Astrocyte (in vitro differentiated cells and primary cell): ENCODE data around the gene CCR6. TPM values are rescaled to one million over a fixed set of nuclear protein-coding genes. Genes with fewer than 3 reads are reported as not detected.

Experiments used
- DNase-seq: peaks from one replicate; pipeline ENCODE4 v3.0.0-alpha.2; 2010; ENCODE audit warnings: low read depth
- FAIRE-seq: peaks from 2 replicates; lab custom pipeline; 2011; peaks lifted over from hg19 to GRCh38; lab: Jason Lieb, UNC
- H2AFZ ChIP-seq: 2 replicates; pipeline ENCODE4 v1.6.0; 2012; ENCODE audit warnings: low read depth, low read length, inconsistent platforms
- H3K27ac ChIP-seq: 2 replicates; pipeline ENCODE4 v1.5.1; 2011; ENCODE audit warnings: low read depth, low read length, inconsistent platforms
- H3K27me3 ChIP-seq: 2 replicates; pipeline ENCODE4 v1.6.0; 2011; ENCODE audit warnings: low read length, inconsistent platforms; ENCODE audit not compliant: insufficient read depth
- H3K36me3 ChIP-seq: 2 replicates; pipeline ENCODE4 v1.5.1; 2011; ENCODE audit warnings: low read length, inconsistent platforms; ENCODE audit not compliant: insufficient read depth
- H3K4me1 ChIP-seq: 2 replicates; pipeline ENCODE4 v1.5.1; 2011; ENCODE audit warnings: low read length, inconsistent platforms; ENCODE audit not compliant: insufficient read depth
- H3K4me2 ChIP-seq: 2 replicates; pipeline ENCODE4 v1.6.0; 2012; ENCODE audit warnings: low read length, inconsistent platforms
- H3K4me3 ChIP-seq: 2 replicates; pipeline ENCODE4 v1.5.1; 2011; ENCODE audit warnings: low read depth, mild to moderate bottlenecking, low read length, inconsistent platforms; ENCODE audit not compliant: insufficient read depth
- H3K79me2 ChIP-seq: 2 replicates; pipeline ENCODE4 v1.6.0; 2012; ENCODE audit warnings: mild to moderate bottlenecking, low read length, inconsistent platforms; ENCODE audit not compliant: insufficient read depth
- H3K9ac ChIP-seq: 2 replicates; pipeline ENCODE4 v1.6.0; 2012; ENCODE audit warnings: mild to moderate bottlenecking, low read length, inconsistent platforms
- H3K9me3 ChIP-seq: 2 replicates; pipeline ENCODE4 v1.5.1; 2012; ENCODE audit warnings: low read depth, mild to moderate bottlenecking, low read length, inconsistent platforms; ENCODE audit not compliant: insufficient read depth
- H4K20me1 ChIP-seq: 2 replicates; pipeline ENCODE4 v1.6.0; 2012; ENCODE audit warnings: low read length, inconsistent platforms; ENCODE audit not compliant: insufficient read depth
- H3K27ac Mint-ChIP-seq: one replicate; pipeline ENCODE4 v1.8.0; 2021; ENCODE audit warnings: mild to moderate bottlenecking, mixed read lengths; ENCODE audit not compliant: unreplicated experiment
- H3K27me3 Mint-ChIP-seq: one replicate; pipeline ENCODE4 v1.8.0; 2021; ENCODE audit warnings: low read depth, mixed read lengths; ENCODE audit not compliant: unreplicated experiment
- H3K36me3 Mint-ChIP-seq: one replicate; pipeline ENCODE4 v1.8.0; 2021; ENCODE audit warnings: low read depth, mixed read lengths; ENCODE audit not compliant: unreplicated experiment
- H3K4me1 Mint-ChIP-seq: one replicate; pipeline ENCODE4 v1.8.0; 2021; ENCODE audit warnings: low read depth, mixed read lengths; ENCODE audit not compliant: unreplicated experiment
- H3K4me3 Mint-ChIP-seq: one replicate; pipeline ENCODE4 v1.8.0; 2021; ENCODE audit warnings: mild to moderate bottlenecking, moderate library complexity, mixed read lengths; ENCODE audit not compliant: unreplicated experiment
- H3K9me3 Mint-ChIP-seq: one replicate; pipeline ENCODE4 v1.8.0; 2021; ENCODE audit warnings: mild to moderate bottlenecking, mixed read lengths; ENCODE audit not compliant: unreplicated experiment
- CTCF ChIP-seq: IDR thresholded peaks from 2 replicates; pipeline ENCODE4 v1.5.1; 2011; ENCODE audit warnings: low read depth, mild to moderate bottlenecking, inconsistent platforms, low read length, moderate library complexity; ENCODE audit not compliant: insufficient read depth
- EZH2 ChIP-seq: IDR thresholded peaks from 2 replicates; pipeline ENCODE4 v1.6.1; 2012; ENCODE audit warnings: mild to moderate bottlenecking, low read length, inconsistent platforms; ENCODE audit not compliant: insufficient read depth
- total RNA-seq: library from RNA; stranded (reverse); gene quantifications from 2 replicates; pipeline ENCODE4 v1.2.1, GENCODE V29; 2021

The CCR6 gene
- total RNA-seq, 1 donor from 2014 or later = not detected

- no peaks in the 10 kb centered on the region for H3K4me1 Mint-ChIP-seq
- Histone ChIP-seq H3K79me2 (no peaks in the 10 kb centered on the region), H3K27ac (no peak overlapping the region), H2AFZ (no peak overlapping the region), H3K9me3 (peaks cover 3% of the 10 kb centered on the region), H4K20me1 (no peaks in the 10 kb centered on the region), H3K4me2 (no peak overlapping the region), H3K4me3 (no peak overlapping the region), H3K4me1 (no peaks in the 10 kb centered on the region), H3K27me3 (no peaks in the 10 kb centered on the region), H3K36me3 (no peaks in the 10 kb centered on the region), H3K9ac (no peak overlapping the region)
- peaks cover 5% of the 10 kb centered on the region for H3K9me3 Mint-ChIP-seq
- DNase-seq (no peak), FAIRE-seq (no peak)
- no peak overlapping the region for H3K4me3 Mint-ChIP-seq
- no peak overlapping the region for H3K27ac Mint-ChIP-seq
- H3K27me3 Mint-ChIP-seq = peaks cover 5% of the 10 kb centered on the region
- TF ChIP-seq CTCF (no peak), EZH2 (no peak)
- no peaks in the 10 kb centered on the region for H3K36me3 Mint-ChIP-seq
Observed at GRCh38 chr6:167106406-167106805, 16.5 kb upstream of the CCR6 start.

DNA sequence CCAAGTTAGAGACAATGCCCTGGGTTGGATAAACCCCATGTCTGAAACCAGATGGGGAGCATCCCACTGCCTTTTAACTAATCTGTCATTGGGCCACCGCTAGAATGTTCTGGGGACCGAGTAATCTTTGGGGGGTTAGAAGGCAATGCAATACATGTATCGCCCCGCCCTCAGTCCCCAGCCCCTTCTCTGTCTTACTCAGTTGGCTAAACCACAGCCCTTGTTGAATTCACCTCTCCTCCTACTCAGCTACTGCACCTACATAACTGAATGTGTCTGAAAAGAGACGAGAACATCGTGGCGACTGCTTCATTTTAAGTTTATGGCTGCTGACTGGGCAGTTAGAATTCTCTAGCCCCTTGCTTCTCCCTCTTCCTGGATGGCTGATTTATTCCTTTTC, 15.1 kb upstream of the CCR6 start:
- Histone ChIP-seq H4K20me1 (no peaks in the 10 kb centered on the region), H3K4me2 (no peak overlapping the region), H3K27ac (no peak overlapping the region), H3K4me1 (no peaks in the 10 kb centered on the region), H3K79me2 (no peaks in the 10 kb centered on the region), H3K9me3 (peaks cover 3% of the 10 kb centered on the region), H3K9ac (no peak overlapping the region), H3K27me3 (no peaks in the 10 kb centered on the region), H3K4me3 (no peak overlapping the region), H3K36me3 (no peaks in the 10 kb centered on the region), H2AFZ (no peak overlapping the region)
- H3K4me1 Mint-ChIP-seq = no peaks in the 10 kb centered on the region
- DNase-seq (no peak), FAIRE-seq (no peak)
- TF ChIP-seq CTCF (no peak), EZH2 (no peak)
- H3K27ac Mint-ChIP-seq = no peak overlapping the region
- H3K9me3 Mint-ChIP-seq = peaks cover 5% of the 10 kb centered on the region
- no peak overlapping the region for H3K4me3 Mint-ChIP-seq
- no peaks in the 10 kb centered on the region for H3K36me3 Mint-ChIP-seq
- H3K27me3 Mint-ChIP-seq = peaks cover 8% of the 10 kb centered on the region

GRCh38 chr6:167108278-167108677, 14.6 kb upstream of the CCR6 start:
- Mint-ChIP-seq H3K27ac (no peak overlapping the region), H3K4me1 (no peaks in the 10 kb centered on the region), H3K9me3 (peaks cover 5% of the 10 kb centered on the region), H3K27me3 (peaks cover 6% of the 10 kb centered on the region), H3K36me3 (no peaks in the 10 kb centered on the region), H3K4me3 (no peak overlapping the region)
- FAIRE-seq (no peak), DNase-seq (no peak)
- H3K9ac ChIP-seq = no peak overlapping the region
- H3K27ac ChIP-seq = no peak overlapping the region
- no peaks in the 10 kb centered on the region for H4K20me1 ChIP-seq
- H3K79me2 ChIP-seq = no peaks in the 10 kb centered on the region
- no peaks in the 10 kb centered on the region for H3K4me1 ChIP-seq
- peaks cover 3% of the 10 kb centered on the region for H3K9me3 ChIP-seq
- TF ChIP-seq CTCF (no peak), EZH2 (no peak)
- H2AFZ ChIP-seq = no peak overlapping the region
- H3K4me2 ChIP-seq = no peak overlapping the region
- no peaks in the 10 kb centered on the region for H3K36me3 ChIP-seq
- no peak overlapping the region for H3K4me3 ChIP-seq
- H3K27me3 ChIP-seq = no peaks in the 10 kb centered on the region
